Erythroblast (primary cell): Measurements from ENCODE around the gene GGA2.

Source experiments
- GATA1 ChIP-seq: IDR thresholded peaks from 2 replicates; pipeline ENCODE4 v1.6.1; 2011; ENCODE audit warnings: low read depth, mild to moderate bottlenecking, control low read depth, low read length, moderate library complexity
- POLR2A ChIP-seq: IDR thresholded peaks from 2 replicates; pipeline ENCODE4 v1.6.1; 2011; ENCODE audit warnings: mild to moderate bottlenecking, low read length

DNA sequence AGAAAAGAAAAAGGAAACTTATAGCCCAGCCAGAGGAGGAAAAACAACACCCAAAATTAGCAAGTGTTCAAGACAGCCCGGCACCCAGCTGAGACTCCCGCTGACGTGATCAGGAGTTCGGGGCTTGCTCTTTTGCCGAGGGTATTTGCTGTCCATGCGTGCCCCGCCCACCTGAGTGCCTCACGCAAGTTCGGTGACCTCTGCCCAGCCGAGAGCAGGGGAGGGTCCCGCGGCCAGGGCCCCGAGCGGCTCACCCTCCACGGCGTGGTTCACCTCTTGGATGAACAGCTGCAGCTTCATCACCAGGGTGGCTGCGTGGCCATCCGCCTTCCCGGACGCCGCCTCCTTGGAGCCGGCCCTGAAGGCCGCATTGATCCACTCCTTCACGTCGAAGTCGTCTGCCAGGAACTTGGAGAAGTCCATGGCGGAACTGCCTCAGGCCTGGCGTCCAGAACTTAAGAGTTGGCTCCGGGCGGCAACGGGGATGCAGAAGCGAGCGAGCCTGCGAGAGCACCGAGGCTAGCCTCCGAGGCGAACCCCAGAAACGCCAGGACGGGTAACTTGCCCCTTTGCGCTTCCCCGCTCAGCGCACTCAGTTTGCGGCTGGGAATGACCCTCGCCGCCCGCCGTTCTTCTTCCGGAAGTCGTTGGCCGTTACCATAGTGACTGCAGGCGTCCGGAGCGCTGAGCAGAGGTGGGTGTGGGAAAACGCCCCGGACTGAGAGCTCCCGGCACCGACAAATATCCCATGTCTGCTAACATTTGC lies 57.5 kb downstream of the GGA2 start, which contains the start of gene COG7:
- peak; percentile 46 for TF ChIP-seq POLR2A
- TF ChIP-seq GATA1, result no peak
